Measurements from ENCODE around the gene DALRD3.
A peak's percentile ranks its signal among the peaks of the same experiment; 100 is the strongest.

GRCh38 chr3:49013738-49014660 lies 4.4 kb downstream of the DALRD3 start:
- TF ChIP-seq CTCF (IDR thresholded peaks at IDR 0.05; ENCODE audit: low read depth, low read length, missing input control), result peak; percentile 62
- no peak for TF ChIP-seq YY1 (IDR thresholded peaks at IDR 0.05)
- no peak for TF ChIP-seq MAX (IDR thresholded peaks at IDR 0.05)
- no peak for TF ChIP-seq HNF4G (IDR thresholded peaks at IDR 0.05)
- peak; percentile 71 to 85 for TF ChIP-seq RAD21 (IDR thresholded peaks at IDR 0.05)
- TF ChIP-seq REST (IDR thresholded peaks at IDR 0.05), result no peak
- no peak for TF ChIP-seq HNF4A (conservative IDR thresholded peaks at IDR 0.05)
- no peak for TF ChIP-seq TAF1 (conservative IDR thresholded peaks at IDR 0.05)
- TF ChIP-seq GABPA (IDR thresholded peaks at IDR 0.05 in 1 of 2, conservative IDR thresholded peaks at IDR 0.05 in 1 of 2), result no peak
- TF ChIP-seq JUND (IDR thresholded peaks at IDR 0.05), result no peak
- no peak for TF ChIP-seq EGR1 (IDR thresholded peaks at IDR 0.05; ENCODE audit: low read depth in 2 of 2)
- no peak for TF ChIP-seq SP1 (IDR thresholded peaks at IDR 0.05)
- no peak for TF ChIP-seq FOXA1 (IDR thresholded peaks at IDR 0.05)
- no peak for TF ChIP-seq ATF3 (IDR thresholded peaks at IDR 0.05)

All from liver (tissue), 3 donors.